ENCODE data around the gene SULT1C3.
A peak's percentile ranks its signal among the peaks of the same experiment; 100 is the strongest.

DNA sequence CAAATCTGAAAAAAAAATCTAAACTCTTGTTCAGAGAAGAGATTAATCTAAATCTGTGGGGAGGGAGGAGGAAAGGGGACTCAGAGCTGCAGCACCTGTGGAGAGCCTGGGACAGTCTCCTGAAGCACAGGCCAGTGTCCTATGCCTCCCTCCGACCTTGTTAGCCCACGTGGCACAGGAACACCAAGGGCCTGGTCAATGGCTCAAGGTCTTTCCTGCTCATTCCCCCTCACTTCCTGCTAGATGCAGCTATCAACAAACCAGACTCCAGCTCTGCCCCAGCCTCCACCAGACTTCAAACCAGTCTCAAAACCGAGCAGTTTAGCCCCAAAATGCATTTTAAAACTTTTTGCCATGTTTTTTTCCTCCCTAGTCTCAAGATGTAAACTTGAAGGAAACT is 20.1 kb upstream of the SULT1C3 start:
- TF ChIP-seq ZFX (CRISPR knock-in tag; IDR thresholded peaks at IDR 0.05; ENCODE audit: low read depth) (peak; percentile 51), ZMAT3 (CRISPR knock-in tag; conservative IDR thresholded peaks at IDR 0.05) (peak; percentile 66; the same call in 1 of the 2 replicates), ZNF3 (CRISPR knock-in tag; IDR thresholded peaks at IDR 0.05) (peak; percentile 77), ZNF75D (CRISPR knock-in tag; IDR thresholded peaks at IDR 0.05; ENCODE audit: borderline replicate concordance) (no peak), NCOA1 (CRISPR knock-in tag; IDR thresholded peaks at IDR 0.05) (no peak), CTCF (CRISPR knock-in tag; IDR thresholded peaks at IDR 0.05) (no peak), PAWR (CRISPR knock-in tag; IDR thresholded peaks at IDR 0.05; ENCODE audit: borderline replicate concordance) (no peak), STAT6 (CRISPR knock-in tag; IDR thresholded peaks at IDR 0.05; ENCODE audit: borderline replicate concordance) (no peak), POLR2G (IDR thresholded peaks at IDR 0.05; ENCODE audit: low read depth, low read length) (no peak), RNF2 (conservative IDR thresholded peaks at IDR 0.05; ENCODE audit: low read depth) (no peak)
- TF ChIP-seq, protein P1, sequence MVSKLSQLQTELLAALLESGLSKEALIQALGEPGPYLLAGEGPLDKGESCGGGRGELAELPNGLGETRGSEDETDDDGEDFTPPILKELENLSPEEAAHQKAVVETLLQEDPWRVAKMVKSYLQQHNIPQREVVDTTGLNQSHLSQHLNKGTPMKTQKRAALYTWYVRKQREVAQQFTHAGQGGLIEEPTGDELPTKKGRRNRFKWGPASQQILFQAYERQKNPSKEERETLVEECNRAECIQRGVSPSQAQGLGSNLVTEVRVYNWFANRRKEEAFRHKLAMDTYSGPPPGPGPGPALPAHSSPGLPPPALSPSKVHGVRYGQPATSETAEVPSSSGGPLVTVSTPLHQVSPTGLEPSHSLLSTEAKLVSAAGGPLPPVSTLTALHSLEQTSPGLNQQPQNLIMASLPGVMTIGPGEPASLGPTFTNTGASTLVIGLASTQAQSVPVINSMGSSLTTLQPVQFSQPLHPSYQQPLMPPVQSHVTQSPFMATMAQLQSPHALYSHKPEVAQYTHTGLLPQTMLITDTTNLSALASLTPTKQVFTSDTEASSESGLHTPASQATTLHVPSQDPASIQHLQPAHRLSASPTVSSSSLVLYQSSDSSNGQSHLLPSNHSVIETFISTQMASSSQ (IDR thresholded peaks at IDR 0.05; ENCODE audit: low read depth), result no peak
- TF ChIP-seq, protein P1 (CRISPR knock-in tag; IDR thresholded peaks at IDR 0.05; ENCODE audit: borderline replicate concordance), result no peak

All from HepG2 (cell line).